Measurements from ENCODE around the gene NCOR1. TPM values are rescaled to one million over a fixed set of nuclear protein-coding genes. Genes with fewer than 3 reads are reported as not detected.
A peak's percentile ranks its signal among the peaks of the same experiment; 100 is the strongest.

Gene NCOR1
- total RNA-seq, 1 donor from 2014 or later, result 165 TPM

GRCh38 chr17:16050844-16051243, 164.5 kb downstream of the NCOR1 start:
- no peak overlapping the region for H3K27ac Mint-ChIP-seq
- no peaks in the 10 kb centered on the region for H3K4me1 Mint-ChIP-seq (ENCODE audit: low read depth)
- no peaks in the 10 kb centered on the region for H3K27me3 Mint-ChIP-seq
- H3K36me3 Mint-ChIP-seq (ENCODE audit: insufficient read depth), result peaks cover 51% of the 10 kb centered on the region
- H3K4me3 Mint-ChIP-seq (ENCODE audit: low read depth), result no peak overlapping the region
- DNase-seq (ENCODE audit: low spot score, unreplicated experiment), result no peak
- no peak for TF ChIP-seq CTCF (IDR thresholded peaks at IDR 0.05; ENCODE audit: unreplicated experiment)
- peaks cover 17% of the 10 kb centered on the region for H3K9me3 Mint-ChIP-seq (ENCODE audit: low read depth)

- Mint-ChIP-seq H3K4me1 (ENCODE audit: low read depth) (no peaks in the 10 kb centered on the region), H3K27ac (peak overlapping the region; percentile 37), H3K9me3 (ENCODE audit: low read depth) (peaks cover 9% of the 10 kb centered on the region), H3K36me3 (ENCODE audit: insufficient read depth) (peaks cover 40% of the 10 kb centered on the region), H3K27me3 (no peaks in the 10 kb centered on the region), H3K4me3 (ENCODE audit: low read depth) (no peak overlapping the region)
- no peak for TF ChIP-seq CTCF (IDR thresholded peaks at IDR 0.05; ENCODE audit: unreplicated experiment)
- no peak for DNase-seq (ENCODE audit: low spot score, unreplicated experiment)
Observed at GRCh38 chr17:16048811-16049449, 166.4 kb downstream of the NCOR1 start.

GRCh38 chr17:16046966-16047365, 168.4 kb downstream of the NCOR1 start:
- Mint-ChIP-seq H3K4me1 (ENCODE audit: low read depth) (no peaks in the 10 kb centered on the region), H3K27ac (no peak overlapping the region), H3K27me3 (no peaks in the 10 kb centered on the region), H3K9me3 (ENCODE audit: low read depth) (no peaks in the 10 kb centered on the region), H3K4me3 (ENCODE audit: low read depth) (no peak overlapping the region), H3K36me3 (ENCODE audit: insufficient read depth) (peaks cover 31% of the 10 kb centered on the region)
- DNase-seq (ENCODE audit: low spot score, unreplicated experiment), result no peak
- TF ChIP-seq CTCF (IDR thresholded peaks at IDR 0.05; ENCODE audit: unreplicated experiment), result no peak

- H3K27me3 Mint-ChIP-seq, result no peaks in the 10 kb centered on the region
- H3K36me3 Mint-ChIP-seq (ENCODE audit: insufficient read depth), result peaks cover 31% of the 10 kb centered on the region
- no peak for DNase-seq (ENCODE audit: low spot score, unreplicated experiment)
- H3K4me1 Mint-ChIP-seq (ENCODE audit: low read depth), result no peaks in the 10 kb centered on the region
- H3K4me3 Mint-ChIP-seq (ENCODE audit: low read depth), result no peak overlapping the region
- no peaks in the 10 kb centered on the region for H3K9me3 Mint-ChIP-seq (ENCODE audit: low read depth)
- TF ChIP-seq CTCF (IDR thresholded peaks at IDR 0.05; ENCODE audit: unreplicated experiment), result no peak
- H3K27ac Mint-ChIP-seq, result peak overlapping the region; percentile 75
Observed at GRCh38 chr17:16044487-16044886, 170.8 kb downstream of the NCOR1 start.

GRCh38 chr17:16040710-16041251, 174.6 kb downstream of the NCOR1 start:
- Mint-ChIP-seq H3K4me3 (ENCODE audit: low read depth) (no peak overlapping the region), H3K36me3 (ENCODE audit: insufficient read depth) (peaks cover 40% of the 10 kb centered on the region), H3K27ac (no peak overlapping the region), H3K4me1 (ENCODE audit: low read depth) (no peaks in the 10 kb centered on the region), H3K27me3 (no peaks in the 10 kb centered on the region), H3K9me3 (ENCODE audit: low read depth) (no peaks in the 10 kb centered on the region)
- no peak for DNase-seq (ENCODE audit: low spot score, unreplicated experiment)
- no peak for TF ChIP-seq CTCF (IDR thresholded peaks at IDR 0.05; ENCODE audit: unreplicated experiment)
